OCI-LY7 (cell line): ENCODE measurements around the gene KMT2A.

Experiments used
- CTCF ChIP-seq: fragments of 200-600 bp; sonication (generic); conservative IDR thresholded peaks from 2 replicates; pipeline ENCODE4 v1.5.1; 2014; ENCODE audit warnings: mild to moderate bottlenecking, antibody characterized with exemption, low read length, moderate library complexity, mixed read lengths
- EZH2phosphoT487 ChIP-seq: fragments of 200-600 bp; sonication (generic); IDR thresholded peaks from 2 replicates; pipeline ENCODE4 v1.6.1; 2018; ENCODE audit warnings: low read depth, borderline replicate concordance, mild to moderate bottlenecking, mixed run types, antibody characterized with exemption, low read length, moderate library complexity, mixed read lengths

- no peak for TF ChIP-seq CTCF
- no peak for TF ChIP-seq EZH2phosphoT487
Measured at GRCh38 chr11:118560806-118561205, 124.5 kb downstream of the KMT2A start.
